Neuron (in vitro differentiated cells): ENCODE results near the gene TMEM130.

ENCODE experiments used
- H2AFZ ChIP-seq: one replicate; pipeline ENCODE4 v1.6.1; 2013; ENCODE audit warnings: low read depth, mild to moderate bottlenecking, inconsistent platforms, low read length, moderate library complexity
- H3K27me3 ChIP-seq: one replicate; pipeline ENCODE4 v1.6.1; 2013; ENCODE audit warnings: low read length; ENCODE audit not compliant: insufficient read depth
- H3K36me3 ChIP-seq: one replicate; pipeline ENCODE4 v1.6.1; 2013; ENCODE audit warnings: low read length; ENCODE audit not compliant: insufficient read depth
- H3K4me1 ChIP-seq: one replicate; pipeline ENCODE4 v1.6.1; 2013; ENCODE audit warnings: low read length; ENCODE audit not compliant: insufficient read depth
- H3K4me3 ChIP-seq: 2 replicates; pipeline ENCODE4 v1.5.1; 2013; ENCODE audit warnings: mild to moderate bottlenecking, low read length, moderate library complexity
- H3K9me3 ChIP-seq: one replicate; pipeline ENCODE4 v1.6.1; 2013; ENCODE audit warnings: low read length

The TMEM130 gene

DNA sequence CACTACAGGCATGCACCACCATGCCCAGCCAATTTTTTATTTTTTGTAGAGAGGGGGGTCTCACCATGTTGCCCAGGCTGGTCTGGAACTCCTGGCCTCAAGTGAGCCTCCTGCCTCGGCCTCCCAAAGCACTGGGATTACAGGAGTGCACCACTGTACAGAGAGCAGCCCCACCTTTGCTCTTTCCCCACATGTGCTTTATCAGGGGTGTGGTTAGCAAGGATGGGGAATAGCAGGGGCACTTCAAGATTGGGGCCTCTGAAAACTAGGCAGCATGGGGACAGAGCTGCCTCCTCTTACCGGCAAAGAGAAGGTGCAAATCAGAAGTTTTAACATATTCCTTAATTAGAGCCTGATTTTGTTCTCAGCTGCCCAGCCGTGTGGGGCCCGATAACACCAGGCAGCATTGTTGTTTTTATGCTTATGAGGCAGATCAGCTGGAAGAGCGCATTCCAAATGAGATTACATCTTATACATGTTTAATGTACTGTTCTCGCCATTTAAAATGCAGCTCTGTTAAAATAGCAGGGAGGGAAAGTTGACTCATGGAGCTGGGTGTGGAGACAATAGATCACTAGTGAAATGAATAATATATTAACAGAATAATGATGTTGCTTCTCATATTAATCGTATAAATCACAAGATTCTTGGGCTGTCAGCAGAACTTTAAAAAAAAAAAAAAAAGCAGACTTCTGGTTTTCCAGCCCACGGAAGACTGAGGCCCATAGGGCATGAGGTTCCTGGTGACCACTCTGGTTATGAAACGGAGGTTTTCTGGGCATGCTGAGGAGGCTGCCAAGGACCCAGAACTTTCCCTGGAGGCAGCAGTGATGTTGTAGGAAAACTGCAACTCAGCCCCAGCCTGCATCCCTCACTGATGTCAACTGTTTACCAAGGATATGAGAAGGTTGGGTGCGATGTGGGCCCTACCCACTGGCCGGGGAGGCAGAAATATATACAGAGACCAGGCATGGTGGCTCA lies 62.5 kb downstream of the TMEM130 start:
- Histone ChIP-seq H3K36me3 (no peaks in the 10 kb centered on the region), H2AFZ (no peak overlapping the region), H3K9me3 (no peaks in the 10 kb centered on the region)

DNA sequence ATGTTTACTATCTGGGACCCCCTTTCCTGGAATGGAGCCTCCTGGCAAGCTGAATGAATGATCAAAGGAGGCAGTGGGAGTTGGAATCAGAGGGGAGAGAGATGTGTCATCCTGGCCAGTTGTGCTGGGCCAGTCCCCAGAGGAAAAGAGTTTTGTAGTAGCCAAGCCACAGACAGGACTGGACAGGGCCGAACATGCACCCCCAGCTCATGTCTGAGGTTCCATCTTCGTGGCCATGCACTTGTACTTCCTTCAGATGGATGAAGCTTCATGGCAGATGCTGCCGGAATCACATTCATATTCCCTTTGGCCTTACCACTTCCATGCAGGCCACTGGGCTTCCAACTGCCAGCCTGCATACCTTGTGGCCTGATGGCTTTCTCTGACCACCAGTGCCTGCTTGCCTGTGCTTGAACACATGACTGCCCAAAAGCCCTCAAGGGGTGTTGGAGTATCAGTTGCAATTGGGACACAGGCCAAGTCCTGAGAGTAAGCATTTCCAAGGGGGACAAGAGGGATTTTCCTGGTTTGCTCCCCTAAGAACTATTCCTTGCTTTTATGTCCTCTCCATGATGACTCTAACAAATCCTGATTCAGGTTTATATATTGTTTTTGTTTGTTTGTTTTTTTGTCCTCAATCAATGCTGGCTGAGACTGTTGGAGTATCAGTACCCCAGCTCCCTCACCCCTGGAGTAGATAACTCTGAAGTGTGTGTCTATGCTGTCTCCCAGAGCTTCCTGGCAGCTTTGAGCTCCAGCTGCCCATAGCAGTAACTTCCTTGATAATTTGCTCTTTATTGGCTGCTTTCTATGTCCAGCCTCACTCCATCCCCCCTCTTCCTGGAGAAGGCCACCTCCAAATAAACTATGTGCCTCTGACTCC lies 63.6 kb downstream of the TMEM130 start:
- Histone ChIP-seq H3K4me1 (peaks cover 36% of the 10 kb centered on the region), H3K9me3 (no peaks in the 10 kb centered on the region), H3K27me3 (no peaks in the 10 kb centered on the region), H3K36me3 (no peaks in the 10 kb centered on the region), H2AFZ (no peak overlapping the region), H3K4me3 (no peak overlapping the region)

More for the DNA sequence above, 62.5 kb downstream of the TMEM130 start:
- Histone ChIP-seq H3K27me3 (no peaks in the 10 kb centered on the region), H3K4me1 (peaks cover 28% of the 10 kb centered on the region), H3K4me3 (no peak overlapping the region)

DNA sequence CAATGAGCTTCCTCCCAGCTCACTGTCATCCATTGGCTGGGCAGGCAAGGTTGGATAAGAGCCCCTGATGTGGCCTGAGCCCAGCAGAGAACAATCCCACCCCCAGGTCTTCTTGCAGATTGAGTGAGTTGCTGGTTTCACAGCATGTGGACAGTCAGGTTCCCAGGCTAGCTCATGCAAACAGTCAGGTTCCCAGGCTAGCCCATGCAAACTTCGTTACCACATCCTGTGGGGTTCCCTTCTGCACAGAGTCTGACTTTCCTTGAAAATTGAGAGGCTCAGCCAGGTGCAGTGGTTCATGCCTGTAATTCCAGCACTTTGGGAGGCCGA lies 67.1 kb downstream of the TMEM130 start:
- Histone ChIP-seq H3K4me3 (no peak overlapping the region), H2AFZ (no peak overlapping the region), H3K36me3 (no peaks in the 10 kb centered on the region), H3K27me3 (no peaks in the 10 kb centered on the region), H3K9me3 (peaks cover 3% of the 10 kb centered on the region), H3K4me1 (peaks cover 18% of the 10 kb centered on the region)

DNA sequence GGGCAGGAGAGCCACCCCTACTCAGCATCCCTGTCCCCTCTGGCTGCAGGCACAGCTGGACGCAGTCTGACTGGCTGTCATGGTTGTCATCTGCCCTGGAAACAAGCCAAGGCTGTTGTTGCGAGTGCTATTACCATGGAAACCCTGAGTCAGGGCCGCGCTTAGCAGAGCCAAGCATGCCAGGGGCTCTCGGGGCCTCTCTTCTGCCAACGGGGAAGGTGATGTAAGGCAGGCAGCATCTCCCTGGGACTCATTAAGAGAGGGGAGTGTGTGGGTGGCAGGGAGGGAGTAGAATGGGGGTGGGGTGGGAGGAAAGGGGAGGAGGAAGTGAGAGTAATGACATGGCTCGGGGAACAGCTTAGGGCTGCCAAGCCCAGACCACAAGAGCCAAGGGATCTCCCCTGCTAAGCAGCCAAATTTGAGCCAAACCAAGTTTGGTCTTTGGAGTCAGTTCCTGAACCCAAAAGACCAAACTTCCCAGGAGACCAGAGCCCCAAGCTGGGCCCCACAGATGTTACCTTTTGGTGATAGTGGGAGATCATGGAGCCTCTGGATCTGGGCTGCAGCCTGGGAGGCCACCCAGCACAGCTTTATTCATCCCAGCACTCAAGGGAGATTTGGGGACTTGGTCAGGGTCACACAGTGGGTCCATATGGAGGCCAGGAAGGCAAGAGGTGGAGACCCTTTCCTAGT lies 67.6 kb downstream of the TMEM130 start:
- Histone ChIP-seq H3K27me3 (no peaks in the 10 kb centered on the region), H2AFZ (no peak overlapping the region), H3K36me3 (no peaks in the 10 kb centered on the region), H3K9me3 (peaks cover 3% of the 10 kb centered on the region), H3K4me3 (no peak overlapping the region), H3K4me1 (peaks cover 13% of the 10 kb centered on the region)

DNA sequence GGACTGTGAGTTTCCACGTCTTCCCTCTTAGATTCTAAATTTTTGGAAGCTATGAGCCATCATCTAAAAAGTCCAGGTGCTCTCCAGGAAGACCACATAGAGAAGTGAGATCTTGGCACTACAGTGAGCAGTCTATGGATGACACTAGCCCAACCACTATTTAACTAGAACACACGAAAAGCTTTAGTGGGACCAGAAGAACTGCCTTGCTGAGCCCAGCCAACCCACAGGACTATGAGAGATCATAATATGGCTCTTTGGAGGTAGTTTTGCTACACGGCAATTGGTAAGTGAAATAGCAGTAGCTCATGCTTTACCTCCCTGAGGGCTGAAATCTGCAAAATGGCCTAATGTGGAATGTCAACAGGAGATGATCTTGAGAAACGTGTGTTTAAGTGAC lies 68.8 kb downstream of the TMEM130 start:
- Histone ChIP-seq H3K36me3 (no peaks in the 10 kb centered on the region), H3K4me1 (peaks cover 10% of the 10 kb centered on the region), H3K9me3 (peaks cover 3% of the 10 kb centered on the region), H3K4me3 (no peak overlapping the region), H3K27me3 (no peaks in the 10 kb centered on the region), H2AFZ (no peak overlapping the region)

DNA sequence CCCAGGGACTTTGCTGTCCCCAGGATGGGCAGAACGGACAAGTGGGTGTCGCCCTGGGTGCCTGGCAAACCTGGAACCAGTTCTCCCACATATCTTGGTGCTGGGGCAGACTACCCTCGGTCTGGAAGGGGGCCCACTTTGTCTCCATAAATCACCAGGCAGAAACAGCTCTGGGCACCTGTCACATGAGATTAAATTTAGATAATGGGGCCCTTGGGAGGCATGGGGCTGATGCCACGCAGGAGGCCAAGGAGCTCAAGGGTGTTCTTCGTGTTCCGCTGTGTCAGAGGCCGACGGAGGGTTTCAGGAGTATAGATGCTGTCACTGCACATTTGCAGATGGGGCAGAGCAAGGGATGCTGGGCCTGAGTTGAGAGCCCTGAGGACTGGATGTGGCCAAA lies 72.7 kb downstream of the TMEM130 start:
- Histone ChIP-seq H3K4me3 (no peak overlapping the region), H3K9me3 (peaks cover 3% of the 10 kb centered on the region), H3K36me3 (no peaks in the 10 kb centered on the region), H3K27me3 (no peaks in the 10 kb centered on the region), H2AFZ (no peak overlapping the region), H3K4me1 (peaks cover 6% of the 10 kb centered on the region)
